ENCODE data around the gene SMCO4. TPM values are rescaled to one million over a fixed set of nuclear protein-coding genes. Genes with fewer than 3 reads are reported as not detected.

The SMCO4 gene
- total and polyA plus RNA-seq, 2 experiments from 2014 or later = 42.2 to 49.0 TPM

DNA sequence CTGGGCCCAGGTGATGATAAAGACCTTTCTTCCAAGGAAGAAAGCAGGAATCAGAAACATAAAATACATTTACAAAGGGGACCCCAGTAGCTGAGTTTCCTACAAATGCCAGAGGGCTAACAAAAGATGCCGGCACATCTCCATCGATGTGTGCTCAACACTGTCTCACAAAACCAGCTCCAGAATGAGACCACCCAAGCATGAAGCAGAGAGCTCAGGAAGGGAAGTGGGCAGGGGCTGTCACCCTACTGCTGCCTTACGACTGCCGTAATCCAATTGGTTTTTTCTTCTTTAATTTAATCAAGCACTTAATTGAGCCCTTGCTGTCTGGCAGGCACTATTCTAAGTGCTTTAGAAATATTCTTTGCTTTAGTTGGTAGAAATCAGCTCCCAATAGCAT lies 26.1 kb downstream of the SMCO4 start:
- no peak overlapping the region for H3K27ac Mint-ChIP-seq
- Histone ChIP-seq H3K4me2 (0 out of 2 replicates have a peak overlapping the region, but pooled peaks have one; percentile 8), H3K27ac (ENCODE audit: low read depth) (no peak overlapping the region), H3K36me3 (ENCODE audit: insufficient read depth) (no peaks in the 10 kb centered on the region; the same call in 1 of the 2 replicates), H3K79me2 (replicated peaks; ENCODE audit: insufficient read depth) (peaks cover 50% of the 10 kb centered on the region), H3F3A (replicated peaks; ENCODE audit: low read depth) (no peaks in the 10 kb centered on the region), H2AFZ (no peak overlapping the region), H3K27me3 (ENCODE audit: insufficient read depth) (no peaks in the 10 kb centered on the region), H3K4me3 (no peak overlapping the region), H4K20me1 (replicated peaks; ENCODE audit: insufficient read depth) (no peaks in the 10 kb centered on the region; the same call in none of the 2 replicates), H3K4me1 (ENCODE audit: insufficient read depth) (peaks cover 24% of the 10 kb centered on the region), H3K9me2 (ENCODE audit: insufficient read depth) (no peaks in the 10 kb centered on the region)
- no peaks in the 10 kb centered on the region; the same call in 2 of the 3 replicates for H3K36me3 Mint-ChIP-seq (ENCODE audit: low read depth)
- TF ChIP-seq JUNB (IDR thresholded peaks at IDR 0.05; ENCODE audit: unreplicated experiment) = no peak
- TF ChIP-seq STAT1 (IDR thresholded peaks at IDR 0.05; ENCODE audit: unreplicated experiment) = no peak
- TF ChIP-seq EZH2 (IDR thresholded peaks at IDR 0.05; ENCODE audit: low read depth, unreplicated experiment) = no peak
- peaks cover 50% of the 10 kb centered on the region for H3K4me1 Mint-ChIP-seq
- H3K9me3 Mint-ChIP-seq = no peaks in the 10 kb centered on the region
- peaks cover 1% of the 10 kb centered on the region for H3K27me3 Mint-ChIP-seq (ENCODE audit: insufficient read depth, low read depth, poor library complexity)
- no peak for DNase-seq (ENCODE audit: low spot score)
- peak; percentile 25; the same call in 2 of the 3 replicates for ATAC-seq
- no peak overlapping the region for H3K4me3 Mint-ChIP-seq

DNA sequence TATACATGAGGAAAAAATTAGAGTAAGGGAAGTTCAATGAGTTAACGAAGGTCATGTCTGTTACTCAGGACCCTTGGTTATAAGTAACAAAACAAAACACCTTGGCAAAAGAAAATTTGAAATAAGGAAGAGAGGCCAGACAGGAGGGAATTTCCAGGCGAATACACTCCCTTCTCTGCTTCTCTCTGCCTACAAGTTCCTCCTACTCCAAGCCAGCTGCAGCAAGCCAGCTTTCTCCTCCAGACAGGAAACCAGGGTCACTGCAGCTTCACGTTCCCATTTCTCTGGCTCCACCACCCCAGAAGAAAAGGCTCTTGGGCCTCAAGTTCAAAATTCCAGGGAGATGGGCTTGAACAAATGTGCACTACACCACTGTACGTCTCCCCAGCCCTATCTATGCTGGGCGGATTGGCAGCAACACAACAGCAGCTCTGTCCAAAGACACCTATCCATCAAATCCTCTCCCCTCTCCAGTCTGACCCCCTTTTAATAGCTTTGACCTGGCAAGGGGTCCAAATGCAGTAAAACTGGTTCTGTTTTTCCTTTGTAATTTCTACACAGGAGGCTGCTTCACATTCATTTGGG lies 27.7 kb downstream of the SMCO4 start:
- peak overlapping the region; percentile 61; the same call in 1 of the 2 replicates for H3K27ac Mint-ChIP-seq
- H3K36me3 Mint-ChIP-seq (ENCODE audit: low read depth) = no peaks in the 10 kb centered on the region; the same call in 2 of the 3 replicates
- ATAC-seq = peak; percentile 47

More for the DNA sequence above, 27.7 kb downstream of the SMCO4 start:
- peaks cover 38% of the 10 kb centered on the region for H3K4me1 Mint-ChIP-seq
- H3K4me3 ChIP-seq = no peak overlapping the region
- H3K4me1 ChIP-seq (ENCODE audit: insufficient read depth) = peaks cover 14% of the 10 kb centered on the region; the same call in 1 of the 2 replicates
- H3F3A ChIP-seq (replicated peaks; ENCODE audit: low read depth) = no peaks in the 10 kb centered on the region
- no peaks in the 10 kb centered on the region for H3K9me3 Mint-ChIP-seq
- no peak for TF ChIP-seq EZH2 (IDR thresholded peaks at IDR 0.05; ENCODE audit: low read depth, unreplicated experiment)
- TF ChIP-seq POLR2AphosphoS5 (IDR thresholded peaks at IDR 0.05; ENCODE audit: low read depth) = no peak
- TF ChIP-seq ZNF114 (CRISPR knock-in tag; IDR thresholded peaks at IDR 0.05) = no peak
- no peak for TF ChIP-seq REST (IDR thresholded peaks at IDR 0.05; ENCODE audit: unreplicated experiment)
- no peak for TF ChIP-seq CREB1 (CRISPR knock-in tag; IDR thresholded peaks at IDR 0.05; ENCODE audit: low read depth)
- H4K20me1 ChIP-seq (replicated peaks; ENCODE audit: insufficient read depth) = no peaks in the 10 kb centered on the region; the same call in none of the 2 replicates
- H2AFZ ChIP-seq = no peak overlapping the region
- 0 out of 2 replicates have a peak overlapping the region, but pooled peaks have one; percentile 18 for H3K4me2 ChIP-seq
- H3K27me3 ChIP-seq (ENCODE audit: insufficient read depth) = no peaks in the 10 kb centered on the region
- H3K79me2 ChIP-seq (replicated peaks; ENCODE audit: insufficient read depth) = peaks cover 47% of the 10 kb centered on the region
- no peaks in the 10 kb centered on the region for H3K9me2 ChIP-seq (ENCODE audit: insufficient read depth)
- peak; percentile 26 for DNase-seq (ENCODE audit: low spot score)
- H3K36me3 ChIP-seq (ENCODE audit: insufficient read depth) = no peaks in the 10 kb centered on the region; the same call in 1 of the 2 replicates
- H3K27me3 Mint-ChIP-seq (ENCODE audit: insufficient read depth, low read depth, poor library complexity) = peaks cover 1% of the 10 kb centered on the region
- 0 out of 2 replicates have a peak overlapping the region, but pooled peaks have one; percentile 57 for H3K27ac ChIP-seq (ENCODE audit: low read depth)
- no peak overlapping the region; the same call in 2 of the 3 replicates for H3K4me3 Mint-ChIP-seq

Data from GM23338 (cell line).